HepG2 (cell line): ENCODE data around the gene ENAH. TPM values are rescaled to one million over a fixed set of nuclear protein-coding genes. Genes with fewer than 3 reads are reported as not detected.
A peak's percentile ranks its signal among the peaks of the same experiment; 100 is the strongest.

Experiments
- ARID4A ChIP-seq: sonication (generic); formaldehyde crosslinking; IDR thresholded peaks from 2 replicates; pipeline ENCODE4 v1.5.0; 2020; ENCODE audit warnings: mild to moderate bottlenecking, missing genetic modification reagents, borderline replicate concordance
- BRF2 ChIP-seq: sonication (generic); formaldehyde crosslinking; IDR thresholded peaks from 2 replicates; pipeline ENCODE4 v1.8.1; 2022; ENCODE audit warnings: mild to moderate bottlenecking, missing genetic modification reagents
- CC2D1A ChIP-seq: sonication (generic); formaldehyde crosslinking; IDR thresholded peaks from 2 replicates; pipeline ENCODE4 v1.8.1; 2023; ENCODE audit warnings: mild to moderate bottlenecking, missing genetic modification reagents
- DZIP1 ChIP-seq: sonication (generic); formaldehyde crosslinking; IDR thresholded peaks from 2 replicates; pipeline ENCODE4 v1.5.0; 2020; ENCODE audit warnings: mild to moderate bottlenecking, missing genetic modification reagents
- ESRRA ChIP-seq: sonication (generic); formaldehyde crosslinking; IDR thresholded peaks from 2 replicates; pipeline ENCODE4 v1.5.1; 2020; ENCODE audit warnings: mild to moderate bottlenecking, low read depth, missing genetic modification reagents
- ONECUT2 ChIP-seq: sonication (generic); formaldehyde crosslinking; IDR thresholded peaks from 2 replicates; pipeline ENCODE4 v1.4.0; 2020; ENCODE audit warnings: missing genetic modification reagents
- RAD21 ChIP-seq: fragments of 450-650 bp; formaldehyde crosslinking; IDR thresholded peaks from 2 replicates; pipeline ENCODE4 v1.5.0; 2020; ENCODE audit warnings: mild to moderate bottlenecking
- SKI ChIP-seq: fragments of 450-650 bp; IDR thresholded peaks from one replicate; pipeline ENCODE4 v1.6.1; 2018; ENCODE audit warnings: mild to moderate bottlenecking; ENCODE audit not compliant: partially characterized antibody
- TBL1XR1 ChIP-seq: fragments of 150-350 bp; IDR thresholded peaks from 2 replicates; pipeline ENCODE4 v1.6.1; 2014; ENCODE audit warnings: borderline replicate concordance, low read length; ENCODE audit not compliant: partially characterized antibody
- YEATS2 ChIP-seq: sonication (generic); formaldehyde crosslinking; IDR thresholded peaks from 2 replicates; pipeline ENCODE4 v1.4.0; 2020; ENCODE audit warnings: missing genetic modification reagents, borderline replicate concordance
- ZFP36 ChIP-seq: fragments of 150-350 bp; IDR thresholded peaks from 2 replicates; pipeline ENCODE4 v1.6.1; 2018; ENCODE audit warnings: borderline replicate concordance, low read length, low read depth; ENCODE audit not compliant: partially characterized antibody
- ZFP91 ChIP-seq: sonication (generic); formaldehyde crosslinking; IDR thresholded peaks from 2 replicates; pipeline ENCODE4 v1.9.0; 2022; ENCODE audit warnings: missing genetic modification reagents, mild to moderate bottlenecking, borderline replicate concordance
- ZNF281 ChIP-seq: sonication (generic); formaldehyde crosslinking; IDR thresholded peaks from 2 replicates; pipeline ENCODE4 v1.4.0; 2020; ENCODE audit warnings: missing genetic modification reagents, borderline replicate concordance
- ZNF3 ChIP-seq: IDR thresholded peaks from 2 replicates; pipeline ENCODE4 v1.7.0; 2017; ENCODE audit warnings: inconsistent platforms
- ZNF572 ChIP-seq: sonication (generic); formaldehyde crosslinking; IDR thresholded peaks from 2 replicates; pipeline ENCODE4 v1.5.1; 2020; ENCODE audit warnings: mild to moderate bottlenecking, missing genetic modification reagents
- ZNF879 ChIP-seq: sonication (generic); formaldehyde crosslinking; IDR thresholded peaks from 2 replicates; pipeline ENCODE4 v1.8.1; 2023; ENCODE audit warnings: missing genetic modification reagents
- polyA plus RNA-seq, 8 experiments: library from polyadenylated mRNA; depleted of rRNA in 3 of 8; stranded (reverse) in 7 of 8; unstranded in 1 of 8; fragments of >200 nt; fragmentation: Illumina TruSeq in 4 of 8; extraction: Trizol in 4 of 8; gene quantifications; 2 replicates each; pipeline versions ENCODE4 v1.2.1 to v1.2.3, GENCODE V29; 2011 to 2016; ENCODE audit warnings: low read depth in 4 of 8, missing spikeins in 1 of 8, mixed read lengths in 1 of 8; ENCODE audit not compliant: insufficient read depth in 1 of 8
- total RNA-seq, 5 experiments: library from RNA; depleted of rRNA; stranded (reverse); fragments of >200 nt; fragmentation: Illumina TruSeq; extraction: Trizol; gene quantifications; 2 replicates each; pipeline ENCODE4 v1.2.3, GENCODE V29; 2016; ENCODE audit warnings: low read depth in 1 of 5

ENAH gene
- total and polyA plus RNA-seq, 2 of the 13 experiments (the other 11 are each of a cell fraction or from before 2014, with no cell fraction given), result 22.1 to 58.3 TPM

- TF ChIP-seq ONECUT2 (CRISPR knock-in tag) (no peak), SKI (peak; percentile 38), ZFP91 (no peak), ZNF572 (CRISPR knock-in tag) (no peak), DZIP1 (CRISPR knock-in tag) (no peak), ZFP36 (no peak), YEATS2 (CRISPR knock-in tag) (0 out of 2 replicates have a peak, but pooled peaks have one; percentile 34), RAD21 (CRISPR knock-in tag) (no peak), ZNF281 (CRISPR knock-in tag) (peak; percentile 11; the same call in 1 of the 2 replicates), ESRRA (no peak), ZNF879 (no peak), ZNF3 (no peak), BRF2 (CRISPR knock-in tag) (no peak), TBL1XR1 (peak; percentile 29), CC2D1A (no peak), ARID4A (no peak; the same call in 1 of the 2 replicates)
Observed at GRCh38 chr1:225694151-225694603, 41.3 kb upstream of the ENAH start (continued).
